ENCODE data around the gene KREMEN1. TPM values are rescaled to one million over a fixed set of nuclear protein-coding genes. Genes with fewer than 3 reads are reported as not detected.

The KREMEN1 gene
- total and polyA plus RNA-seq, 10 of the 15 experiments (the other 5 are each of a cell fraction or from before 2014, with no cell fraction given), result 0.10 to 2.5 (median 0.20) TPM; not detected in 1

- 2% methylated on average over 11 of the region's 21 CpGs for WGBS (ENCODE audit: insufficient coverage, insufficient replicate concordance, low lambda C conversion rate, missing lambda C conversion rate)
- H3K4me2 ChIP-seq (ENCODE audit: control insufficient read depth, insufficient read depth), result peak overlapping the region; percentile 63
- BruUV-seq (replicated peaks), result no TSS peak
- no peaks in the 10 kb centered on the region for H4K20me1 ChIP-seq (ENCODE audit: control insufficient read depth, insufficient read depth)
- in situ Hi-C loops (cut with MboI), result no loop called here
- H3K9me3 ChIP-seq (replicated peaks; ENCODE audit: control insufficient read depth, insufficient read depth, low read length), result no peaks in the 10 kb centered on the region; the same call in 2 of the 3 replicates
- FAIRE-seq, result peak; percentile 41
- ChIA-PET CTCF (interaction anchor here (0.6 to 5.0 kb wide), 61 partner anchors 9 to 575 kb away, joined by 3 to 67 read pairs (median 5); partner anchors contain the start of genes C22orf31, EMID1 and KREMEN1), POLR2A (interaction anchor here (0.6 to 1.9 kb wide), 6 partner anchors 13 to 507 kb away, joined by 3 to 10 read pairs (median 4); no protein-coding TSS in a partner anchor), SMC1A (ENCODE audit: uncharacterized antibody, unreplicated experiment) (interaction anchor here (0.7 to 2.4 kb wide), 42 partner anchors 12 to 554 kb away, joined by 3 to 23 read pairs (median 5); partner anchors contain the start of genes EMID1 and KREMEN1), RAD21 (ENCODE audit: unreplicated experiment) (interaction anchor here (0.6 to 2.7 kb wide), 41 partner anchors 10 to 554 kb away, joined by 3 to 24 read pairs (median 4); partner anchors contain the start of genes C22orf31, EMID1 and KREMEN1)
- H3K27ac ChIP-seq (ENCODE audit: control insufficient read depth, insufficient read depth), result no peak overlapping the region
- H2AFZ ChIP-seq (ENCODE audit: control insufficient read depth, low read depth, low read length), result peak overlapping the region; percentile 33
- ATAC-seq, result peak; percentile 86
- H3K79me2 ChIP-seq (ENCODE audit: control insufficient read depth, insufficient read depth, low read length), result no peaks in the 10 kb centered on the region
- H3K9ac ChIP-seq (ENCODE audit: control insufficient read depth, insufficient read depth, low read length), result no peak overlapping the region
- no peaks in the 10 kb centered on the region; a peak in 1 of 4 replicates for H3K36me3 ChIP-seq (ENCODE audit: control insufficient read depth in 2 of 2, insufficient read depth in 2 of 2, low read length in 1 of 2)
- peaks cover 8% of the 10 kb centered on the region for H3K4me1 ChIP-seq (ENCODE audit: control insufficient read depth, insufficient read depth, low read length)
- H3K4me3 ChIP-seq, result no peak overlapping the region
- H3K27me3 ChIP-seq (replicated peaks in 1 of 2; ENCODE audit: control insufficient read depth in 2 of 2, insufficient read depth in 2 of 2, low read length in 1 of 2), result no peaks in the 10 kb centered on the region; a peak in 1 of 4 replicates
- DNase-seq (ENCODE audit: low read depth, low spot score), result no peak
- intact Hi-C loops (cut with micrococcal nuclease; ENCODE audit: unreplicated experiment), result loop anchor here (1.0 to 10.0 kb wide), 5 partner anchors 48 to 550 kb away; no protein-coding TSS in a partner anchor
- TF ChIP-seq RB1 (IDR thresholded peaks at IDR 0.05; ENCODE audit: borderline replicate concordance) (peak; percentile 37; the same call in 1 of the 2 replicates), HSF1 (IDR thresholded peaks at IDR 0.05; ENCODE audit: low read depth, low read length) (peak; percentile 27; the same call in 1 of the 2 replicates), ZBTB40 (IDR thresholded peaks at IDR 0.05; ENCODE audit: borderline replicate concordance) (no peak), EED (IDR thresholded peaks at IDR 0.05; ENCODE audit: low read depth) (0 out of 2 replicates have a peak, but pooled peaks have one; percentile 50), NBN (IDR thresholded peaks at IDR 0.05) (peak; percentile 50; the same call in 1 of the 2 replicates), POU2F2 (IDR thresholded peaks at IDR 0.05; ENCODE audit: borderline replicate concordance, low read depth, low read length) (0 out of 3 replicates have a peak, but pooled peaks have one; percentile 41), PAX8 (IDR thresholded peaks at IDR 0.05) (no peak), KDM1A (IDR thresholded peaks at IDR 0.05; ENCODE audit: borderline replicate concordance) (no peak), IKZF1 (conservative IDR thresholded peaks at IDR 0.05) (peak; percentile 60), RAD21 (IDR thresholded peaks at IDR 0.05; ENCODE audit: insufficient read depth, low read depth, low read length) (peak; percentile 80), TCF12 (IDR thresholded peaks at IDR 0.05; ENCODE audit: low read depth, low read length) (0 out of 2 replicates have a peak, but pooled peaks have one; percentile 29), MTA2 (IDR thresholded peaks at IDR 0.05; ENCODE audit: low read depth) (peak; percentile 17; the same call in 1 of the 2 replicates), BHLHE40 (IDR thresholded peaks at IDR 0.05; ENCODE audit: borderline replicate concordance in 1 of 2, low read depth in 2 of 2, low read length in 1 of 2) (peak in 1 of 2 experiments; percentile 53; a peak in 1 of 4 replicates)
These were observed 81.7 kb downstream of the KREMEN1 start for GRCh38 chr22:29154364-29155048.
